LHCN-M2 (cell line): ENCODE data around the gene CROT. TPM values are rescaled to one million over a fixed set of nuclear protein-coding genes. Genes with fewer than 3 reads are reported as not detected.

Experiments used
- DNase-seq: peaks from one replicate; pipeline ENCODE4 v3.0.0-alpha.2; 2012; ENCODE audit warnings: low read depth
- total RNA-seq: library from RNA; depleted of rRNA; stranded (reverse); fragments of >200 nt; gene quantifications from 2 replicates; pipeline ENCODE4 v1.2.3, GENCODE V29; 2014

CROT gene
- total RNA-seq, 1 experiment from 2014 or later, result 32.4 TPM

GRCh38 chr7:87341441-87341840, 4.0 kb upstream of the CROT start:
- DNase-seq, result no peak

- DNase-seq, result peak; percentile 56
Measured at GRCh38 chr7:87342231-87342630, 3.2 kb upstream of the CROT start.

- DNase-seq, result no peak
Measured at GRCh38 chr7:87344446-87344845, 1.0 kb upstream of the CROT start.

- DNase-seq, result no peak
Measured at GRCh38 chr7:87345962-87346371, 503 bp downstream of the CROT start.

DNA sequence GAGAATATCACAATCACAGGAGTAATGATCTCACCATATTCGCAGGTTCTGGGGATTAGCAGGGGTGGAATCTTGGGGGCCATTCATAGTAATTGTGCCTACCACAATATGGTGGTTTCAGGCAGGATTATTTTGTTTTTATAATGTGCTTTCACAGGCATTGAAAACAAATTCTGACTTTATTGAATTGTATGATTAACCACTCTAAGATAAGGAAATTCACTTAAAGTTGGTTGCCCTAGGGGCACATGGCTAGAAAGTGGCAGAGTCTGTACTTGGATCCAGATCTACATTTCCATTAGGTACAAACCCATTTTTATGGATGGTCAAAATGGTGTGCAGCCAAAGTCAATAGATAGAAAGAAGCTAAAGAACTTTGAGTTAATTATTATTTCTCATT, 1.7 kb downstream of the CROT start:
- no peak for DNase-seq

DNA sequence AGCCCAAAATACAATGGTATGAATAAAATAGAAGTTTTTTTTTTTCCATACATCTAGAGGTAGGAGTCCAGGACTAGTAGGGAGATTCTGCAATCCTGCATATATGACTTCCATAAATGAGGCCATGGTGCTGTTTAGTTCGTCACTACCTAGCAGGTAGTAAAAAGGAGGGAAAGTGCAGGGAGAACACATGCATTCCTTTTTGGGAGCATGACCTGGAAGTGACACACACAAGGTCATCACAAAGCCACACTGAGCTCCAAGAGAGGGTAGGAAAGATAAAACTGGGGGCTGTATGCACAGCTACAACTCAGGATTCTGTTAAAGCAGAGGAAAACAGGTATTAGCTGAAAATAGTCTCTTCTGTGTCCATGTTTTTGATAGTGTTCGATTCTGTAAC, 2.2 kb downstream of the CROT start:
- no peak for DNase-seq

- peak; percentile 66 for DNase-seq
Measured at GRCh38 chr7:87354749-87355148, 9.3 kb downstream of the CROT start.

- no peak for DNase-seq
Measured at GRCh38 chr7:87356448-87356847, 11.0 kb downstream of the CROT start.

GRCh38 chr7:87359366-87359765, 13.9 kb downstream of the CROT start:
- peak; percentile 51 for DNase-seq

DNA sequence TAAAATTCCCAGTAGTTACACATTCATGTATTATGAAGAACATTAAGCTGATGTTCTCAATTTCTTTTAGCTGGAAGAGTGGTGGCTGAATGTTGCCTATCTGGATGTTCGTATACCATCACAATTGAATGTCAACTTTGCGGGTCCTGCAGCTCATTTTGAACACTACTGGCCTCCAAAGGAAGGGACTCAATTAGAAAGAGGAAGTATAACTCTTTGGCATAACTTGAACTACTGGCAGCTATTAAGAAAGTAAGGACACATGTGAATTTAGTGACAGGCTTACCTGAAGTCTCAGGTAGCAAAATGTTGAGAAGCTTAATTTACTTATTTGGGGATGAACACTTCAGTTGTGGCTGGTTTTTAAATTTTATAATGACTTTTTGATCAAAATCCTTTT, 15.9 kb downstream of the CROT start:
- DNase-seq, result no peak

GRCh38 chr7:87363342-87363741, 17.9 kb downstream of the CROT start:
- DNase-seq, result no peak

DNA sequence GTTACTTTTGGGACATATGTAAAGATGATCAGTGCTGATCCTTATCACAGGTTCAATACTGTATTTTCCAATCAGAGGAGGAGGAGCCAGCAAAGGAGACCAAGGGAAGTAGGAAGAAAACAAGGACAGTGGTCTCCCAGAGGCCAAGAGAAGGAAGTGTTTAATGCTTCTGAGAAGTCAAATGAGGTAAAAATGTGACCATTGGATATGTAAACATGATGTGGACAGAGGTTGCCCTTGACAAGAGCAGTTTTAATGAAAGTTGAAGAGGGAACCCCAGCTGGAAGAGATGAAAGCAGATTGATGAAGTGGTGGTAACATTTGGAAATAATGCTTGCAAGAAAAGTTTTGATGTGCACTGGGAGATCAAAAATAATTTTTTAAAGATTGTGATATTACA, 18.8 kb downstream of the CROT start:
- no peak for DNase-seq

DNA sequence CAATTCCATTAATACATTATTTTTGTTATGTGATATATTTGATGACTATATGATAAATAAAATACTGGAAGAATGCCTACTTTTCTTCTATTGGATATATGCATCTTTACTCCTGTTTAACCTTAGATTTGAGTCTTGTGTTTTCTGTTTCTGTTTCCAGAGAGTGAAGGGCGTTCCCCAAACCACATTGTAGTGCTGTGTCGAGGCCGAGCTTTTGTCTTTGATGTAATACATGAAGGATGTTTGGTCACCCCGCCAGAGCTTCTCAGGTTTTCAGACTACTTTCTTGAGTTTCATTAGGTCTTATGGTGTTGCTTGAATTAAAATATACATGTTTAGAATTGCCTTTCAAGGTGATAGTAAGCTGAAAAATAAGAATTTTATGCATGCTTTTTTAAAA, 23.8 kb downstream of the CROT start:
- DNase-seq, result no peak

DNA sequence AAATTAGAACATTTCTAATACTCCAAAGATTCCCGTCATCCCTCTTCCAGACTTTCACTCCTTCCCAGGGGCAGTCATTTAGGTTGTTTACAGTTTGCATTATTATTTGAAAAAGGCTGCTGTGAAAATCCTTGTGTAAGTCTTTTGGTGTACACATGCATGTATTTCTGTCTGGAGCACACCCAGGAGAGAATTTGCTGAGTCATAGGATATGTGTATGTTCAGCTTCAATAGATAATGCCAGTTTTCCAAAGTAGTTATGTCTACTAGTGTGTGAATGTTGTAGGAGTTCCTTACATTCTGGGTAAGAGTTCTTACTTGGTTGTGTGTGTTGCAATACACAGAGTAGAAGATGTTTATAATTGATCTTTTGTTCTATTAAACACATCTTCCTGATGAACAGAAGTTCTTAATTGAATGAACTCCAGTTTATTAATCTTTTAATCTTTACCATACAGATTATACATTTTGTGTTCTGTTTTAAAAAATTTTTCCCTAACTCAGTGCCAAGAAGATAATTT, 25.3 kb downstream of the CROT start:
- DNase-seq, result peak; percentile 8

DNA sequence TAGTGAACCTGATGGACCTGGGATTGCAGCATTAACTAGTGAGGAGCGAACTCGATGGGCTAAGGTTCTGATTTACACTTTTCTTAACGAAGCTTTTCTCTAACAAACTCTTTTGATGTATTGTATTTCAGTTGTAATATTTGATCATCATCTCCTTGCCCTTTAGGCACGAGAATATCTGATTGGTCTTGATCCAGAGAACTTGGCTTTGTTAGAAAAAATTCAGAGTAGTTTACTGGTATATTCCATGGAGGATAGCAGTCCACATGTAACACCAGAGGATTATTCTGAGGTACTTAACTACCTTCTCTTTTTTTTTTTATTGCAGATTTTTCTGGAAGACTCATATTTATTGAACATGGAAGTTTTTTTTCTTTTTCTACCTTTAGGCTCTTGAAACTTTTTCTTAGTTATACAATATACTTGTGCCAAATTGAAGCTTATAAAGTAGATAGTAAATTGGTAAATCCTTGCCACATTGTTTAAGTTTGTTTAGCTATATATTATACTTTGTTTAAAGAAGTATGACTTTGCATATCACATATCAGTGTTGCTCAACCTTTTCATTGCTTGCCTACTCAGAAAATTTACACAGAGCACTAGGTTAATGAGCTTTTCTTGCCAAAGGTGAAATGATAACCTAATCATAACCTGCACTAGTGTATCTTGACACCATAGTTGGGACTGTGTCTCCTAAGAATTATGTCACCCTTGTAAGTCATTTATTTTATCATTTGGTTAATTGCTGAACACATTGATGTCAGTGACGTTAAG, 30.4 kb downstream of the CROT start:
- no peak for DNase-seq

- no peak for DNase-seq
Measured at GRCh38 chr7:87380905-87381304, 35.4 kb downstream of the CROT start.

- no peak for DNase-seq
Measured at GRCh38 chr7:87391020-87391701, 45.7 kb downstream of the CROT start.

- no peak for DNase-seq
Measured at GRCh38 chr7:87395442-87396020, 50.1 kb downstream of the CROT start.

GRCh38 chr7:87398446-87398845, 53.0 kb downstream of the CROT start:
- peak; percentile 84 for DNase-seq

- DNase-seq, result no peak
Measured at GRCh38 chr7:87404674-87405073, 59.2 kb downstream of the CROT start.

- no peak for DNase-seq
Measured at GRCh38 chr7:87411186-87411585, 65.7 kb downstream of the CROT start.

- DNase-seq, result no peak
Measured at GRCh38 chr7:87413029-87413428, 67.6 kb downstream of the CROT start.
